Hepatocyte (in vitro differentiated cells): ENCODE results near the gene KATNB1.

Experiments
- EZH2 ChIP-seq: fragments of 200-600 bp; sonication (generic); IDR thresholded peaks from 2 replicates; pipeline ENCODE4 v1.6.1; 2016; ENCODE audit warnings: antibody characterized with exemption, mild to moderate bottlenecking, borderline replicate concordance
- EZH2phosphoT487 ChIP-seq: fragments of 200-600 bp; sonication (generic); IDR thresholded peaks from one replicate; pipeline ENCODE4 v1.6.1; 2018; ENCODE audit warnings: antibody characterized with exemption, mild to moderate bottlenecking, low read depth, moderate library complexity; ENCODE audit not compliant: unreplicated experiment, severe bottlenecking
- TF ChIP-seq, protein P1 (sequence below): fragments of 200-600 bp; sonication (generic); IDR thresholded peaks from 2 replicates; pipeline ENCODE4 v1.5.1; 2016; ENCODE audit warnings: antibody characterized with exemption, mild to moderate bottlenecking; ENCODE audit not compliant: poor library complexity

DNA sequence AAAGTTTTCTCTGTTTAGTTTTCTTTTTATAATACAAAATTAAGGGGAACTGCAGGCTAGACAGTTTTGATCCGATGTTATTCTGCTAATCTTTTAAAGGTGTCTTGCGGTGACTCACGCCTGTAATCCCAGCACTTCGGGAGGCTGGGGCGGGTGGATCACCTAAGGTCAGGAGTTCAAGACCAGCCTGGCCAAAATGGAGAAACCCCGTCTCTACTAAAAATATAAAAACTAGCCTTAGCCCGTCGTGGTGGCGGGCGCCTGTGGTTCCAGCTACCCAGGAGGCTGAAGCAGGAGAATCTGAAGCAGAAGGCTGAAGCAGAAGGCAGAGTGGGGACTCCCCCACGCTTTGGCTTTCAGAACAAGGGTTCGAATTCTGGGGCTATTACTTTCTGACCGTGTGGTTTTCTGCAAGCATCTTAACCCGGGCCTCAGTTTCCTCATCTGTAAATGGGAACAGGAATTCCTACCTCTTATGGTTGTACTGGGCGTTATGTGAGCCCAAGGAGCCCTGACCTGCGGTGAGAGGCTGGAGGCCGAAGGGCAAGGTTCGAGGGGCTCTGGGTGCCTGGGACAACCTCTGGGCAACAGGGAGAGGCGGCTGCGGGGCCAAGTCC, 1.2 kb upstream of the KATNB1 start:
- TF ChIP-seq, protein P1, sequence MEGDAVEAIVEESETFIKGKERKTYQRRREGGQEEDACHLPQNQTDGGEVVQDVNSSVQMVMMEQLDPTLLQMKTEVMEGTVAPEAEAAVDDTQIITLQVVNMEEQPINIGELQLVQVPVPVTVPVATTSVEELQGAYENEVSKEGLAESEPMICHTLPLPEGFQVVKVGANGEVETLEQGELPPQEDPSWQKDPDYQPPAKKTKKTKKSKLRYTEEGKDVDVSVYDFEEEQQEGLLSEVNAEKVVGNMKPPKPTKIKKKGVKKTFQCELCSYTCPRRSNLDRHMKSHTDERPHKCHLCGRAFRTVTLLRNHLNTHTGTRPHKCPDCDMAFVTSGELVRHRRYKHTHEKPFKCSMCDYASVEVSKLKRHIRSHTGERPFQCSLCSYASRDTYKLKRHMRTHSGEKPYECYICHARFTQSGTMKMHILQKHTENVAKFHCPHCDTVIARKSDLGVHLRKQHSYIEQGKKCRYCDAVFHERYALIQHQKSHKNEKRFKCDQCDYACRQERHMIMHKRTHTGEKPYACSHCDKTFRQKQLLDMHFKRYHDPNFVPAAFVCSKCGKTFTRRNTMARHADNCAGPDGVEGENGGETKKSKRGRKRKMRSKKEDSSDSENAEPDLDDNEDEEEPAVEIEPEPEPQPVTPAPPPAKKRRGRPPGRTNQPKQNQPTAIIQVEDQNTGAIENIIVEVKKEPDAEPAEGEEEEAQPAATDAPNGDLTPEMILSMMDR = no peak
- TF ChIP-seq EZH2 (no peak), EZH2phosphoT487 (no peak)
